Bronchial smooth muscle cell (primary cell): ENCODE results near the gene GPR42. TPM values are rescaled to one million over a fixed set of nuclear protein-coding genes. Genes with fewer than 3 reads are reported as not detected.

Source experiments
- total RNA-seq: library from RNA; depleted of rRNA; stranded (reverse); fragments of >200 nt; gene quantifications from 2 replicates; pipeline ENCODE4 v1.2.1, GENCODE V29; 2014

GPR42 gene
- total RNA-seq: not detected in 2 replicates

DNA sequence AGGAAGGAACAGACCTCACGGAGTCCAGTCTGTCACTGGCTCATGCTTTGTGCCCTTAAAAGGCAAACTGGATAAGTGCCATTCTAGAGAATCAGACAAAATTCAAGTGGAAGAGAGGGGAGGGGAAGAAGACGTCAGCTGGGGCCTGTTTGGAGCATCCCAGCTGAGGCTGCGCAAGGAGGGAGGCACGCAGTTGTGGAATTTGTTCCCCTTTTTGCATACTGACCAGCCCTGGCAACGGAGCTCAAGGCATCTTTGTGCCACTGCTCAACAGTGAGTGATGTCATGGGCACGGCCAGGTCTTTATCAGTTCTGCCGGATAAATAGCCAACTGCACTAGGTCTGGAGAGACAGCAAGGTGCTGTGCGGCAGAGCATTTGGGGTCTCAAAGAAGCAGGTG, at the start of gene GPR42:
TSS of gene GPR42 (plus strand) at position 347 of the 400 bp plus-strand sequence. CDS start 292 bp downstream, outside the sequence.

GRCh38 chr19:35328851-35329285, 42.0 kb upstream of the GPR42 start, which contains the start of gene CD22:
CD22 (plus strand) TSS chr19:35329187; CDS start chr19:35332041, 2,854 bp downstream.

DNA sequence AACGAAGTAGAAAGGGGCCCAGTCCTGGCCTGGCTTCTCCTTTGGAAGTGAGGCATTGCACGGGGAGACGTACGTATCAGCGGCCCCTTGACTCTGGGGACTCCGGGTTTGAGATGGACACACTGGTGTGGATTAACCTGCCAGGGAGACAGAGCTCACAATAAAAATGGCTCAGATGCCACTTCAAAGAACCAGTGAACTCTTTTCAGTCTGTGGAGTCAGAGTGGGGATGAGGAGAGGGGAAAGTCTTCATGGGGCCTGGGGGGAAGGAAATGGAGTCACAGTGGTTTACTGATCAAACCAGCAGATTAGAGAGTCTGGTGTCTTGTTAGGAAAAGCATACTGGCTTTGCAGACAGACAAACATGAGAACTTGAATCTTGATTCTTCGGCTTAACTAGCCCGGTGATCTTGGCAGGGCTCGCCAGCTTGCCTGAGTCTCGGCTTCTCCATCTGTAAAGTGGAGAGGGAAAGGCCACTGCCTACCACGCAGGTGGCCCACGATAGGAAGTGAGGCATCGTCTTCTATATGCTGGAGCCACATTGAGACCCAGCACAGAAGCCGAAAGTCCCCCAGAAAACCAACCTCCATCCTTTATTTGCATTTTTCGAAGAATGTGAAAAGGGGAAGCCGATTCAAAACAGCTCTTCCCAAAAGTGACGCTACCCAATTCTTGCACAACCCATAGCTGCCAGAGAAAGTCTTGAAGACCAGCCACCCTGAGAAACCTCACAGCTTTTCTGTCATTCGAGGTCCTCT, 23.5 kb upstream of the GPR42 start, which contains the start of gene FFAR1:
TSS of gene FFAR1 (plus strand) at position 732 of the 759 bp plus-strand sequence. CDS start 3,650 bp downstream, outside the sequence.

DNA sequence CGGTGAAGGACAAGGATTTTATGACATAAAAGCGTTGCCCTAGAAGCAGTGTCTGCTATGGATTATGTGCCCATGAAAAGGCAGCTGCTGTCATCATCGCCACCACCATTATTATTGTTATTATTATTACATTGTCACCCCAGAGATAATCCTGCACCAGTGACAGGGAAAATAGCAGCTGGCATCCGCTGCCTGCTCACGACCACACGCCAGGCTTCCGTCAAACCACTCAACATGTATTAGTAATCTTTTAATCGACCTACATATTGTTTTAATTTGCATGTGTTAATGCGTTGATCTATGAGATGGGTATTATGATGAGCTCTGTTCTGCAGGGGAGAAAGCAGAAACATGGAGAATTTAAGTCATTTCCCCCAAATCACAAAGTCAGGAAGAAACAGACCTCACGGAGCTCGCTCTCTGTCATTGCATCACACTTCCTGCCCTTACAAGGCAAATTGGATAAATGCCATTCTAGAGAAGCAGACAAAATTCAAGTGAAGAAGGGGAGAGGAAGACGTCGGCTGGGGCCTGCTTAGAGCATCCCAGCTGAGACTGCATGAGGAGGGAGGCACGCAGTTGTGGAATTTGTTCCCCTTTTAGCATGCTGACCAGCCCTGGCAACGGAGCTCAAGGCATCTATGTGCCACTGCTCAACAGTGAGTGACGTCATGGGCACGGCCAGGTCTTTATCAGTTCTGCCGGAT, 12.8 kb upstream of the GPR42 start, which contains the start of gene FFAR3:
TSS of gene FFAR3 (plus strand) at position 594 of the 707 bp plus-strand sequence. CDS start 431 bp downstream, outside the sequence.

Other genes starting within 250 kb of the GPR42 start
- 0.47 and 0.52 TPM in 2 replicates for gene LGI4, start 236.0 kb upstream of the GPR42 start, total RNA-seq
- gene FXYD1, start 232.2 kb upstream of the GPR42 start, total RNA-seq: 4.4 and 14.6 TPM in 2 replicates
- 0.17 TPM in 1 of 2 replicates, not detected in the other for gene FXYD7, start 227.8 kb upstream of the GPR42 start, total RNA-seq
- gene FXYD5, start 216.3 kb upstream of the GPR42 start, total RNA-seq: 16.8 and 28.7 TPM in 2 replicates
- not detected in 2 replicates for gene FAM187B, start 142.3 kb upstream of the GPR42 start, total RNA-seq
- 0.47 TPM in 1 of 2 replicates, not detected in the other for gene LSR, start 122.1 kb upstream of the GPR42 start, total RNA-seq
- gene USF2, start 102.1 kb upstream of the GPR42 start, total RNA-seq: 41.8 and 59.8 TPM in 2 replicates
- gene HAMP, start 88.5 kb upstream of the GPR42 start, total RNA-seq: not detected in 2 replicates
- gene MAG, start 78.9 kb upstream of the GPR42 start, total RNA-seq: not detected in 2 replicates
- 0.16 TPM in 1 of 2 replicates, not detected in the other for gene CD22, start 41.9 kb upstream of the GPR42 start, total RNA-seq
- not detected in 2 replicates for gene FFAR1, start 23.2 kb upstream of the GPR42 start, total RNA-seq
- gene FFAR3, start 12.6 kb upstream of the GPR42 start, total RNA-seq: not detected in 2 replicates
- not detected in 2 replicates for gene FFAR2, start 77.2 kb downstream of the GPR42 start, total RNA-seq
- not detected in 2 replicates for gene KRTDAP, start 119.4 kb downstream of the GPR42 start, total RNA-seq
- gene DMKN, start 142.6 kb downstream of the GPR42 start, total RNA-seq: 6.6 and 8.4 TPM in 2 replicates
- 4.7 and 5.2 TPM in 2 replicates for gene SBSN, start 157.2 kb downstream of the GPR42 start, total RNA-seq
- not detected in 2 replicates for gene GAPDHS, start 162.4 kb downstream of the GPR42 start, total RNA-seq
- 79.0 and 82.8 TPM in 2 replicates for gene TMEM147, start 174.6 kb downstream of the GPR42 start, total RNA-seq
- not detected in 2 replicates for gene ATP4A, start 192.6 kb downstream of the GPR42 start, total RNA-seq
- gene PMIS2, start 215.1 kb downstream of the GPR42 start, total RNA-seq: not detected in 2 replicates
- gene HAUS5, start 241.7 kb downstream of the GPR42 start, total RNA-seq: 3.7 and 3.8 TPM in 2 replicates